Prostate gland (tissue), 1 donor: ENCODE data around the gene CPSF4L.

Experiments used
- POLR2A ChIP-seq: fragments of 450-650 bp; IDR thresholded peaks from one replicate; pipeline ENCODE4 v1.6.1; 2016; ENCODE audit warnings: antibody characterized with exemption, mild to moderate bottlenecking
- POLR2AphosphoS5 ChIP-seq: sonication (generic); formaldehyde crosslinking; IDR thresholded peaks from one replicate; pipeline ENCODE4 v1.6.1; 2017; ENCODE audit warnings: antibody characterized with exemption

GRCh38 chr17:73248532-73248931 is 13.1 kb downstream of the CPSF4L start:
- TF ChIP-seq POLR2A = no peak
- no peak for TF ChIP-seq POLR2AphosphoS5
